Endodermal cell (in vitro differentiated cells): Measurements from ENCODE around the gene PPP1CA. TPM values are rescaled to one million over a fixed set of nuclear protein-coding genes. Genes with fewer than 3 reads are reported as not detected.

Source experiments
- DNase-seq: peaks from one replicate; pipeline ENCODE4 v3.0.0-alpha.2; 2017
- H3K27ac ChIP-seq: 2 replicates; pipeline ENCODE4 v1.5.1; 2013; ENCODE audit warnings: mild to moderate bottlenecking, low read depth, low read length, moderate library complexity
- H3K27me3 ChIP-seq: 2 replicates; pipeline ENCODE4 v1.6.1; 2013; ENCODE audit warnings: mild to moderate bottlenecking, low read length, moderate library complexity; ENCODE audit not compliant: insufficient read depth, control insufficient read depth, poor library complexity, severe bottlenecking
- H3K36me3 ChIP-seq: 2 replicates; pipeline ENCODE4 v1.7.0; 2013; ENCODE audit warnings: mild to moderate bottlenecking, low read length, moderate library complexity; ENCODE audit not compliant: control insufficient read depth, insufficient read depth
- H3K4me1 ChIP-seq: one replicate; pipeline ENCODE4 v1.7.0; 2013; ENCODE audit warnings: low read length; ENCODE audit not compliant: control insufficient read depth, insufficient read depth
- H3K4me3 ChIP-seq: 2 replicates; pipeline ENCODE4 v1.5.1; 2013; ENCODE audit warnings: mild to moderate bottlenecking, low read length, moderate library complexity
- H3K9ac ChIP-seq: 2 replicates; pipeline ENCODE4 v1.6.1; 2013; ENCODE audit warnings: mild to moderate bottlenecking, low read length, moderate library complexity; ENCODE audit not compliant: poor library complexity, severe bottlenecking; ENCODE audit errors: extremely low read depth
- H3K9me3 ChIP-seq: 2 replicates; pipeline ENCODE4 v1.6.1; 2013; ENCODE audit warnings: mild to moderate bottlenecking, low read length, moderate library complexity; ENCODE audit not compliant: control insufficient read depth
- H3K27ac Mint-ChIP-seq: 2 replicates; pipeline ENCODE4 v1.8.0; 2020; ENCODE audit warnings: mixed read lengths
- H3K27me3 Mint-ChIP-seq: 2 replicates; pipeline ENCODE4 v1.8.0; 2021; ENCODE audit warnings: mild to moderate bottlenecking, mixed read lengths; ENCODE audit not compliant: insufficient read depth
- H3K36me3 Mint-ChIP-seq: 2 replicates; pipeline ENCODE4 v1.8.0; 2020; ENCODE audit warnings: low read depth, mixed read lengths
- H3K4me1 Mint-ChIP-seq: 2 replicates; pipeline ENCODE4 v1.8.0; 2020; ENCODE audit warnings: mixed read lengths
- H3K4me3 Mint-ChIP-seq: 2 replicates; pipeline ENCODE4 v1.8.0; 2020; ENCODE audit warnings: mild to moderate bottlenecking, moderate library complexity, mixed read lengths
- H3K9me3 Mint-ChIP-seq: 2 replicates; pipeline ENCODE4 v1.8.0; 2020; ENCODE audit warnings: mild to moderate bottlenecking, mixed read lengths
- CTCF ChIP-seq: fragments of 200-600 bp; sonication (generic); conservative IDR thresholded peaks from 2 replicates; pipeline ENCODE4 v1.5.0; 2021; ENCODE audit warnings: antibody characterized with exemption, mild to moderate bottlenecking
- WGBS, 2 experiments: methylation state at CpG; one replicate each; pipeline versions ENCODE4 v1.1.5 to v1.1.7; 2013; ENCODE audit warnings: missing lambda C conversion rate in 2 of 2, mixed read lengths in 1 of 2; ENCODE audit not compliant: insufficient coverage in 1 of 2, insufficient read length in 1 of 2; 5-methylcytosine and 5-hydroxymethylcytosine counted together
- total RNA-seq, 2 donors: library from RNA; stranded (reverse); fragmentation: NEBNext Ultra II Directional in 1 of 2; extraction: Animal tissue kit (Norgen Biotek cat#: 25700) in 1 of 2; gene quantifications; 2 replicates in 1 of 2; 3 replicates in 1 of 2; pipeline ENCODE4 v1.2.1, GENCODE V29; 2021

Gene PPP1CA
- total RNA-seq, 2 donors from 2014 or later = 182 to 212 TPM

GRCh38 chr11:67442504-67443404 is 41.1 kb upstream of the PPP1CA start:
- no peak overlapping the region for H3K27ac ChIP-seq
- peak overlapping the region; percentile 84 for H3K4me3 Mint-ChIP-seq
- 39 to 56% methylated on average over 7 to 43 of the region's 45 CpGs for WGBS, 2 experiments

GRCh38 chr11:67441731-67442351 is 40.2 kb upstream of the PPP1CA start:
- DNase-seq = no peak
- 95 to 99% methylated on average over 27 to 28 of the region's 28 CpGs for WGBS, 2 experiments
- Histone ChIP-seq H3K9ac (no peak overlapping the region), H3K36me3 (peaks cover 32% of the 10 kb centered on the region), H3K4me1 (no peaks in the 10 kb centered on the region), H3K27ac (no peak overlapping the region), H3K4me3 (peak overlapping the region; percentile 86), H3K27me3 (no peaks in the 10 kb centered on the region), H3K9me3 (no peaks in the 10 kb centered on the region)
- no peak for TF ChIP-seq CTCF
- H3K36me3 Mint-ChIP-seq = peaks cover 24% of the 10 kb centered on the region
- H3K9me3 Mint-ChIP-seq = no peaks in the 10 kb centered on the region
- H3K4me3 Mint-ChIP-seq = peak overlapping the region; percentile 84
- H3K27ac Mint-ChIP-seq = peak overlapping the region; percentile 90
- H3K27me3 Mint-ChIP-seq = no peaks in the 10 kb centered on the region
- H3K4me1 Mint-ChIP-seq = no peaks in the 10 kb centered on the region

More at GRCh38 chr11:67442504-67443404, 41.1 kb upstream of the PPP1CA start:
- H3K9ac ChIP-seq = peak overlapping the region; percentile 68
- H3K27me3 ChIP-seq = no peaks in the 10 kb centered on the region
- no peaks in the 10 kb centered on the region for H3K9me3 ChIP-seq
- Mint-ChIP-seq H3K4me1 (no peaks in the 10 kb centered on the region), H3K27me3 (no peaks in the 10 kb centered on the region), H3K9me3 (no peaks in the 10 kb centered on the region), H3K36me3 (peaks cover 24% of the 10 kb centered on the region), H3K27ac (peak overlapping the region; percentile 90)
- peak overlapping the region; percentile 86 for H3K4me3 ChIP-seq
- TF ChIP-seq CTCF = no peak
- DNase-seq = no peak
- H3K36me3 ChIP-seq = peaks cover 25% of the 10 kb centered on the region
- H3K4me1 ChIP-seq = no peaks in the 10 kb centered on the region

- Histone ChIP-seq H3K36me3 (peaks cover 32% of the 10 kb centered on the region), H3K4me1 (no peaks in the 10 kb centered on the region), H3K9me3 (no peaks in the 10 kb centered on the region), H3K27me3 (no peaks in the 10 kb centered on the region), H3K27ac (no peak overlapping the region), H3K4me3 (no peak overlapping the region), H3K9ac (no peak overlapping the region)
- Mint-ChIP-seq H3K4me3 (no peak overlapping the region), H3K4me1 (peaks cover 3% of the 10 kb centered on the region), H3K36me3 (peaks cover 24% of the 10 kb centered on the region), H3K9me3 (no peaks in the 10 kb centered on the region), H3K27ac (no peak overlapping the region), H3K27me3 (no peaks in the 10 kb centered on the region)
- TF ChIP-seq CTCF = no peak
- 94 to 96% methylated on average over 12 to 21 of the region's 21 CpGs for WGBS, 2 experiments
- no peak for DNase-seq
Measured at GRCh38 chr11:67441098-67441563, 39.5 kb upstream of the PPP1CA start.
